ENCODE results near the gene UGP2. TPM values are rescaled to one million over a fixed set of nuclear protein-coding genes. Genes with fewer than 3 reads are reported as not detected.
"Not testable (repeated sequence)": the region's sequence is repeated elsewhere in the genome, so short reads cannot be mapped to it uniquely, and the experiment has no call there.

UGP2 gene
- total and polyA plus RNA-seq, 8 donors: 30.0 to 73.4 (median 50.5) TPM

GRCh38 chr2:63843791-63844190 lies 2.1 kb downstream of the UGP2 start:
- ATAC-seq: no peak
- Histone ChIP-seq H3K36me3 (no peaks in the 10 kb centered on the region), H3K4me1 (peaks cover 0 to 34% (median 11%) of the 10 kb centered on the region in 3 donors), H3K27me3 (no peaks in the 10 kb centered on the region), H3K9me3 (no peaks in the 10 kb centered on the region), H3K27ac (no peak overlapping the region), H3K4me3 (peak overlapping the region in 1 of 4 donors; percentile 67)
- no peak for DNase-seq
- intact Hi-C loops (cut with DNase I): no loop called here
- no peak for FAIRE-seq
- 81 to 91% methylated on average over 2 of the region's 2 CpGs for WGBS, 2 donors
- TF ChIP-seq CTCF (IDR thresholded peaks at IDR 0.05): no peak

- no peak for DNase-seq
- no peak for FAIRE-seq
- Histone ChIP-seq H3K4me3 (no peak overlapping the region), H3K36me3 (no peaks in the 10 kb centered on the region), H3K27ac (no peak overlapping the region), H3K9me3 (no peaks in the 10 kb centered on the region), H3K4me1 (peaks cover 0 to 42% (median 15%) of the 10 kb centered on the region in 3 donors), H3K27me3 (no peaks in the 10 kb centered on the region)
- no peak for ATAC-seq
- 75% methylated on average over 3 of the region's 3 CpGs for WGBS, 2 donors
- TF ChIP-seq CTCF (IDR thresholded peaks at IDR 0.05): no peak
- intact Hi-C loops (cut with DNase I): no loop called here
Observed at GRCh38 chr2:63844616-63845015, 2.9 kb downstream of the UGP2 start.

GRCh38 chr2:63845866-63846265 lies 4.2 kb downstream of the UGP2 start:
- no peak for FAIRE-seq
- peaks cover 8 to 48% (median 24%) of the 10 kb centered on the region in 3 donors for H3K4me1 ChIP-seq
- no peak overlapping the region for H3K27ac ChIP-seq
- DNase-seq: no peak
- H3K4me3 ChIP-seq: no peak overlapping the region
- no peaks in the 10 kb centered on the region for H3K27me3 ChIP-seq
- H3K36me3 ChIP-seq: no peaks in the 10 kb centered on the region
- no peak for ATAC-seq
- WGBS, 2 donors: 91 to 97% methylated on average over 3 of the region's 3 CpGs
- intact Hi-C loops (cut with DNase I): no loop called here
- no peaks in the 10 kb centered on the region for H3K9me3 ChIP-seq
- TF ChIP-seq CTCF (IDR thresholded peaks at IDR 0.05): no peak

- no peaks in the 10 kb centered on the region for H3K36me3 ChIP-seq
- WGBS, 2 donors: 31 to 39% methylated on average over 1 of the region's 1 CpG
- no peak for DNase-seq
- no peak for ATAC-seq
- no peak overlapping the region for H3K4me3 ChIP-seq
- peaks cover 8 to 54% (median 24%) of the 10 kb centered on the region in 3 donors for H3K4me1 ChIP-seq
- no peaks in the 10 kb centered on the region for H3K9me3 ChIP-seq
- H3K27ac ChIP-seq: no peak overlapping the region
- intact Hi-C loops (cut with DNase I): no loop called here
- no peak for TF ChIP-seq CTCF (IDR thresholded peaks at IDR 0.05)
- no peaks in the 10 kb centered on the region for H3K27me3 ChIP-seq
- no peak for FAIRE-seq
Observed at GRCh38 chr2:63846487-63846886, 4.8 kb downstream of the UGP2 start.

GRCh38 chr2:63847571-63847970 lies 5.9 kb downstream of the UGP2 start:
- H3K4me1 ChIP-seq: peaks cover 8 to 54% (median 24%) of the 10 kb centered on the region in 3 donors
- H3K27me3 ChIP-seq; H3K4me3 ChIP-seq; H3K36me3 ChIP-seq; DNase-seq; ATAC-seq; FAIRE-seq; intact Hi-C loops (cut with DNase I); H3K9me3 ChIP-seq; H3K27ac ChIP-seq: not testable (repeated sequence)
- WGBS, 2 donors: 89 to 98% methylated on average over 3 to 4 of the region's 4 CpGs

Data from pancreas (tissue), 10 donors.